Stimulated activated CD4-positive, alpha-beta T cell treated with anti-CD3 and anti-CD28 coated beads, Interleukin-15, amount 100 ng/mL, for 48 hours (primary cell): ENCODE results near the gene MYL6B.
"Not testable (repeated sequence)": the region's sequence is repeated elsewhere in the genome, so short reads cannot be mapped to it uniquely, and the experiment has no call there.

Experiments used
- DNase-seq, 2 donors: peaks; one replicate each; pipeline ENCODE4 v3.0.0-alpha.2; 2020; ENCODE audit warnings: low read depth in 2 of 2

MYL6B gene

DNA sequence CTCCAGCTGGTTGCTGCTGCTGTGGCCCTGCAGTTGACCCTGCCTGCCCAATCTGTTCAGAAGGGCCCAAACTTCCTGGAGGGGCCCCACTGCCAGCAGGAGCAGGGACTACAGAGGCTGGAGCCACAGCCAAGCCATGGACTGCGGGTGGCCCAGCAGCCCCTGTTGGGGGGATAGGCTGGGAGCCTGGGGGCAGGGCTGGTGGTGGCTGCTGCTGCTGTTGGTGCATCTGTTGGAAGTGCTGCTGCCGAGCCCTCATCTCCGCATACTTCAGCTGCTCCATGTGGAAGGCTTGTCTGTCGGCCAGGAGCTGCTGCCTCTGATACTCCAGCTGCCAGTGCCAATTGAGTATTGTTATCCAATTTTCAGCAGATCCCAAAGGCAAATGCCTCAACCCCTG, 13.0 kb downstream of the MYL6B start:
- DNase-seq = no peak

DNA sequence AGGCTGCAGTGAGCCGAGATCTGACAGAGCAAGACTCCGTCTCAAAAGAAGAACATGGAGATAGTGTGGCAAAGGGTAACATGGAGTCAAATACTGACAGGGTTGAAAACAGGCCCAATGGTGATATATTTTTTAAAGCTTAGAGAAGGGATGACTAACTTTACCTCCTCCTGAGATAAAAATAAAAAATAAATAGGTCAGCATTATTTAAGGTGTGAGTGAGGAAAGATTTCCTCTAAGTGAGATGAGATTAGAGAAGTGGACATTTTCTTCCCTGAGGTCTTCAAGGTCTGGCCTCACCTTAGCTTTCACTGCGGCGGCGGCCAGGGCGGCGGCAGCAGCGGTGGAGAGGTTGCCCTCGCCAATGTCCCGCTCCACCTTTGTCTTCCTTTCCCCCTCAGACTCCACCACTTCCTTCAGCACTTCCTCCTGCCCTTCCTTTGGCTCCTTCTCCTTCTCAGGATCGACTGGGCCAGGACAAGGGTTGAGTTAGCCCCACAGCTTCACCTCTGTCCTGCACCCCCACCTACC, 16.9 kb downstream of the MYL6B start:
- no peak for DNase-seq

DNA sequence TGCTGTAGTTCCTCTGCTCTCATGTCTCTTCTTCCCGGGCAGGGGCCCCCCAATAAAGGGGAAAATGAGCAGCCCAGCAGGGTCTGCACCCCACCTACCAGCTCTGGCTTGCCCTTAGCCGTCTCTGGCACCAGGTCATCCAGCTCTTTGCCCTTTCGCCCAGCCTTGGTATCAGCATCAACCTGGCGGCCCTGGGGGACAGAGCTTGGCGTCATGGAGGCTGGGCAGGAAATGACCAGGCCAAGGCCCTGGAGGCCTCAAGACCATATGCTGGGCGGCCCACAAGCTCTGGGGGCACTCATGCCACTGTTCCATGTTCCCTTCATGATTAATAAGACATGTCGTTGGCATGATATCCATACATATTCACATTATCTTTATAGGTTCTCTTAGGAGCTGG, 20.5 kb downstream of the MYL6B start:
- DNase-seq = no peak

DNA sequence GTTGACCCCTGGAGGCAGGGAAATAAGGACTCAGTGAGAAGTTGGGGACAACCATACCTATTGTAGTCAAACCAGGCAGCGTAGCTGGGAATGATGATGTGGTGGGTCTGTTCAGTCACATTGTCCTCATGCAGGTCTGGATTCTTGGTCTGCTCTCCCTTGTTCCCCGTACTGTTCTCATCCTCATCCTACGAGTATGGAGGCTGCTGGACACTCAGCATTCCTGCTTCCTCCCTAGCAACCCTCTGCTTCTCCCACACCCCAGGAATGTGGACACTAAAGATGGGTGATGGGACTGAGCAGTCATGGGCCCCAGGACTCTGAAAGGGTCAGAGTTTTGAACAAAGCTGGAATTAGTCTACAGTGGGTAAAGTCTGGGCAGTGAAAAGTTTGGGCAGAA, 26.0 kb downstream of the MYL6B start:
- DNase-seq = no peak

DNA sequence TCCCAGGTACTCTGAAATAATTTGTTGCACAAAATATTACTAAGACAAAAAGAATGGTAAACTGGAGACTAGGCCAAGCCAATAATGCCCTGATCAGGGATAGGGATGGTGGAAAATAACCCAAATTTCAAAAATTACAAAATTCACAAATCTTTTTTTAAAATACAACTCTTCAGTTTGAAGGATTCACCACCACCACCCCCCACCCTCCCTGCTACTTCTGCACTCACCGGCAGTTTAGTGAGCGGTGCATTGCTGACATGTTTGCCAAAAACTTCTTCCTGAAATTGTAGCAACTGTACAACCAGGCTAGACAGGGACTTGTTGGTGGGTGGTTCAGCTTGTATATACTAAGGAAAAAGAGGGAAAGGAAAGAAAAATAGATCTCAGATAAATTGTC, 34.6 kb downstream of the MYL6B start:
- no peak for DNase-seq

DNA sequence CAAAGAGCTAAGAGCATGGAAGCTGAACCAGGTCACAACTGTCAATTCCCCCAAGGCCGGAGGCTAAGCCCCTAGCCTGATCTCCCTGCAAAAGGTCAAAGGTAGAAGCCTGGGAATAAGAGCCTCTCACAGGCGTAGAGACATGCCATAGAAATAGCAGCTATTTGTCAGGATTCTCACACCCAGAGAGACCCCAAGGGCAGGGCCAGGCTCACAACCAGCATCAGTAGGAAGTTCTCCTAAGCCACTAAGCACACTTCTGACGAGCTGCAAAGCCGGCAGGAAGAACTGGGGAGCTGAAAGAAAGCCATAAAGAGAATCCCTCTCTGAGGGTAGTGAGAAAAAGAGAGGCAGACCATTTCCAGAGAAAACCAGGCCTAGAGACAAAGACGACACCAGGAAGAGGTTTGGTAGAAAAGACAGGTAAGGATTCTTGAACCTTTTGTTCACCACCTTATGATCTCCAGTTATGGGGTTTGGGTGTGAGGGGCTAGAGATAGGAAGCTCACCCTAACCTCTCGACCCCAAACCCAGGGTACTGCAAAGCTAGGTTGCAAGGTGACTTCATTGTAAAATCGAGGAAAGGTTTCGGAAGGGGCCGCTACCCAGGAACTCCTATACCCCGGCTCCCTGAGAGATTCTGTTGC, 35.9 kb downstream of the MYL6B start:
- DNase-seq = no peak

DNA sequence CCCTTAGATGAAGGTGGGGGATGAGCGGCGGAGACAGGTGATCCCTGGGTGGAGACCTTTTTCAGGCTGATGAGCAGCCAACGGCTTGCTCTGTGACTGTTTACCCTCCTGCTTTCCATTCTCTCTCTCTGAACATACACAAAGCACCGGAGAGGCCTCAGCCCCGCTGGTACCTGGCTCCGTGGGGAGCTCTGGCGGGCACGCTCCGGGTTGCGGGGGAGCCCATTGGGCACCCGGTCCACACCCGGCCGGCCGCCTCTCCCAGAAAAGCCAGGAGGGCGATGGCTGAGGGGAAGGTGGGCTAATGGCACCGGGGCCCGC, 36.4 kb downstream of the MYL6B start:
- DNase-seq = no peak

DNA sequence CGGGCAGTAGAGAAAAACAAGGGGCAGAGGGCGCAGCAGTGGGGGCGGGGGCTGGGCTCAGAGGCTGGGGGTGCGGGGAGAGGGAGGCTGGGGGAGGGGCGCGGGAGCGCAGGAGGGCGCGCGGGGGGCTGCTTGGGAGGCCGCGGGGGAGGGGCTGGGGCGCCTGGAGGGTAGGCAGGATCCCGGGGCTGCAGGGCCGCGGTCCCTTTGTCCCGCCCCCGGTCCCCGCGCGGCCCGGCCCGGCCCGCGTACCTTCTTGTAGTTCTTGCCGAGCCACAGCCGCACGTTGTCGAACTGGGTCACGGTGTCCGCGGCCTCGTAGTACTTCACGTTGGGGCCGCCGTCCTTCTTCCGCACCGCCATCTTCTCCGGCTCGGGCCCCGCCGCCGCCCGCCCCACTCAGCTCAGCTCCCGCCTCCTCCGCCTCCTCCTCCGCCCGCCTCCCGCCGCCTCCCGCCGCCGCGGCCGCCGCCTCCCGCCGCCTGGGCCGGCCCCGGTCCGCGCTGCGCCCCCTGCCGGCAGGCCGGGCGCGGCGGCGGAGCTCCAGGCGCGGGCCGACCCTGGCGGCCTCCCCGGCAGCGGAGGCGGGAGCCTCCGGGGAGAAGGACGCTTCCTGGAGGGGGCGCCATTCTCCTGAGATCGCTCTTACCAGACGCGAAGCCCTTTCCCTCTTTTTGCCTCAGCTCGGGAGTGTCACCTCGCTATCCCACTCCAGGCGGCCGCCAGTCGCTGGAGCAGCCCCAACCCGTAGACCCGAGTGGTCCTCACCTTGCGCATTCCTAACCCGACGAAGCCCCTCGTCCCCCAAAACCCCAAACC, 36.9 kb downstream of the MYL6B start, which contains the start of gene SMARCC2:
TSS of gene SMARCC2 (minus strand) at position 385 of the 819 bp plus-strand sequence. CDS start at position 363, 22 bp downstream.
- DNase-seq = peak; percentile 74 to 77

DNA sequence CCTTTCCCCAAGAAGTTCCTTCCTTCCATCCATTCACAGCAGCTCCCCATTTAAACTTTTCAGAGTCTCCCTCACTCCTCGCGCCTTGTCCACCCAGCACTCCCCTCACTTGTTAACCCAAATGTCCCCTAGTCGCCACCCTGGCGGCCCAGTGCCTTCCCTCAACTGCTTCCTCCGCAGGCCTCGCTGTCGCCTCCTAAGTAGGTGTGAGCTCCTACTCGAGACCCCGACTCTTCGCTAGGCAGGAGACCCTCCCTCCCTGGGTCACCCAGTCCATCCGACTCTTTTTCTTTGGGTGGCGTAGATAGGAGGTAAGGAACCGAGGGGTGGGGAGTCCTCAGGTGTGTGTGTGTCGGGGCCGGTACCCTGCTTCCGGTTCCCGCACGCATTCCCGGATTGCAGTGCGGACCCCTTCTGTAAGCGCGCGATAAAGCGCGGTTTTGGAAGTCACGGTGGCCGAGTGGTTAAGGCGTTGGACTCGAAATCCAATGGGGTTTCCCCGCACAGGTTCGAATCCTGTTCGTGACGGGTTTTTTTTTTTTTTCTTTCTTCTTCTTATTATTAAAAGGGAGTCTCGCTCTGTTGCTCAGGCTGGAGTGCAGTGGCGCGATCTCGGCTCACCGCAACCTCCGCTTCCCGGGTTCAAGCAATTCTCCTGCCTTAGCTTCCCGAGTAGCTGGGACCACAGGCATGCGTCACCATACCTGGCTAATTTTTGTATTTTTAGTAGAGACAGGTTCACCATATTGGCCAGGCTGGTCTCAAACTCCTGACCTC, 37.7 kb downstream of the MYL6B start:
- DNase-seq = peak; percentile 77 to 78

DNA sequence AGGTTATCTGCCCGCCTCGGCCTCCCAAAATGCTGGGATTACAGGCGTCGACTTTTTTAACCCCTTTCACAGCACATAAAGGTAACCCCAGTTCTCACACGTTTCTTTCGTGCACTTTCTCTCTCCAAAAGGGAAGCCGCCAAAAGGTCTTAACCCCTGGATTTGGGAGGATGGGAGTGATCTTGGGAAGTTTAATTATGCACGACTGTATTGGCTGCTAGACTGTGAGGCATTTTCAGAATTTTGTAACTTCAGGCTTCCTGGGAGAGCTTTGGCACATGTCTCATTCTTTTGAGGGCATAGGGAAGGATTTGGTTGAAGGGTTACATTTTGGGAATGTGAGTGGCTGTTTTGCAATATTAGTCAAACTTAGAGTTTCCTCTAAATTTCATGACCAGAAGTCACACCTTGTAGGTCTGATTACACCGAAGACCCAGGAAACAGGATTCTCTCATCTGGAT, 38.3 kb downstream of the MYL6B start:
- no peak for DNase-seq

DNA sequence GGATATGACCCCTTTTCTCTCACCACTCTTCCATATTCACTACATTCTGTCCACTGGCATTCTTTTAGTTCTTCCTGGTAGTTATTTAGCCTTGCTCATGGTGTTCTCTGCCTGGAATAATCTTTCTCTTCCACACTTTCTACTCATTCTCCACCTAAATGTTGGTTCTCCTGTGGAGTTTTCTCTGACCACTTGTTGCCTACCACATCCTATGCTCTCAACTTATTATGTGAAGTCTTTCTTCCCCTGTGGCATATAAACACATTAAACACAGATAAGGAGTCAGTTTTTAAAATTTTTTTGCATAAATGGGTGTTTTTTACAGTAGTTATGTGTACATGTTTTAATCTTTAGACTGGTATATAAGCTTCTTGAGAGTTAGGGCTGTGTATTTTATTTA, 40.2 kb downstream of the MYL6B start:
- no peak for DNase-seq

DNA sequence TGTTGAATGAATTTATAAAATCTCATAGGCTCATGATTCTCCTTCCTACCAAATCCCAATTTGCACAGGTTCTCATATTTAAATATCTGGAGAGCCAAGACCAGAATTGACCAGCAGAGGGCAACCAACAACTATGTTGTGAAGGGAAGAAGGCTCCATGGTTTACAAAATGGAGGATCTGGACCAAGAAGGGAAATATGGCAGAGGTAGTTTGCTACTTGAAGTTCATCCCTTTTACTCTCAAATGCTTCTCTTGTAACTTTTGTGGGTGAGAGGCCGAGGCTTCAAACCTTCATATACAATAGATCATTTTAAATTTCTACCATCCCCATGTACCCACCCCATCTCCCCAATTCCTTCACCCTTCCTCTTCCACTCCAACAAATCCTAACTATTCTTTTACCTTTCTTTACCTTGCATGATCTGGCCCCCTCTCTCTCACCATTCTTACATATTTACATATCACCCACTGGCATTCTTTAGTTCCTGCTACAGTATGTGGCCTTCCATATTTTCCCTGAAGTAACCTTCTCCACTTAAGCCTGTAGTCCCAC, 40.7 kb downstream of the MYL6B start:
- DNase-seq = peak; percentile 47 to 82

DNA sequence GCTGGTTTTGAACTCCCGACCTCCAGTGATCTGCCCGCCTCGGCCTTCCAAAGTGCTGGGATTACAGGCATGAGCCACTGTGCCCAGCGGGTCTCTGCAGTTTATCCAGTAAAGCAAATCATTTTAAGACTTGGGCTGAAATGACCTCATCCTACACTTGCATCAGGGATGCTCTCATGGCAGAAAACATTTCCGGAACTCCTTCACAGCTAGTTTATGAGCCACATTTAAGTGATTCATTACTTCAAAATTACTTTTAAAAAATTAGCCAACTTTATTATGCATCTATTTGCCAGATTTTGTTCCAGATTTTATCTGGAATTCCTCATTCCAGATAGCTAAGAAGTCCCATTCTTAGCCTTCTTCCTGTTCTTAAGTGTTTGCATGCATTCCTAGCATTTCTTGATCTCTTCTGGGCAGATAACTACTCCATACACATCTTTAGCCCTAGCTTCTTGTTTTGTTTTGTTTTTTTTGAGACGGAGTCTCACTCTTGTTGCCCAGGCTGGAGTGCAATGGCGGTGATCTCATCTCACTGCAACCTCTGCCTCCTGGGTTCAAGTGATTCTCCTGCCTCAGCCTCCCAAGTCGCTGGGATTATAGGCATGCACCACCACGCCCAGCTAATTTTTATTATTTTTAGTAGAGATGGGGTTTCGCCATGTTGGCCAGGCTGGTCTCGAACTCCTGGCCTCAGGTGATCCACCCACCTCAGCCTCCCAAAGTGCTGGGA, 44.6 kb downstream of the MYL6B start:
- DNase-seq = not testable (repeated sequence)

DNA sequence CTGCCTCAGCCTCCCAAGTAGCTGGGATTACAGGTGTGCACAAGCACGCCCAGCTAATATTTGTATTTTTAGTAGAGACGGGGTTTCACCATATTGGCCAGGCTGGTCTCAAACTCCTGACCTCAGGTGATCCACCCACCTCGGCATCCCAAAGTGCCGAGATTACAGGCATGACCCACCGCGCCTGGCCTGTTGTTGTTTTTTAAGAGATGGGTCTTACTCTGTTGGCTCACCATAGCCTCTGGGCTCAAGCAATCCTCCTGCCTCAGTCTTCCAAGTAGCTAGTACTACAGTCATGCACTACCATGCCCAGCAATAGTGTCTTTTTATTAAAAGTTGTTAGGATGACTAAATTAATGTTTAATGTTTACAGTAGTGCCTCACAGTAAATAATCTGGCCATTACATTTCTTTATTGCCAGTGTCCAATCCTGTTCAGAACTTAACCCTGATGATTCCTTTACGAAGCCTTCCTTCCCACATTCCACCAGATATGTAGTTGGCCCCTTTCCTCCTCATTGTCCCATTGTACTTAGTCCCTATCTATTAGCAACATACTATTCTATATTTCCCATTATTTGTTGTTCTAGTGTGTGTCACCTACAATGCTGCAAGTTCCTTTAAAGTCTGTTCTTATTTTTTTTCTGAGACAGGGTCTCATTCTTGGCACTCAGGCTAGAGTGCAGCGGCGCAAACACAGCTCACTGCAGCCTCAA, 45.7 kb downstream of the MYL6B start:
- no peak for DNase-seq

DNA sequence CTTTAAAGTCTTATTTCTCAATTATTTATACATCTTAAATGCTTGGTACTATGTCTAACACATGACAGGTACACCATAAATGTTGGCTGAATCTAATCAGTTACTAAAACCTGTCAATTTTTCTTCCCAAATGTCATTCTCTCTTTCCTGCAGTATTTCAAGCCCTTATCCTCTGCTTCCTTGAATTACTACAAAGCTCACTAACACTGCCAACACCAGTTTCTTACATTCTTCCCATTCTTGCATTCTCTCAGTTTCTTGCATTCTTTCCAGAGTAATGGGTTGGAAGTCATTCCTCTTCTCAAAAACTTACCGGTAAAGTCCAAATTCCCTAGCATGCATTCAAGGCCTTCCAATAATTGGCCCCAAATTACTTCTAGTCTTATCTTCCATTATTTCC, 46.4 kb downstream of the MYL6B start:
- no peak for DNase-seq

DNA sequence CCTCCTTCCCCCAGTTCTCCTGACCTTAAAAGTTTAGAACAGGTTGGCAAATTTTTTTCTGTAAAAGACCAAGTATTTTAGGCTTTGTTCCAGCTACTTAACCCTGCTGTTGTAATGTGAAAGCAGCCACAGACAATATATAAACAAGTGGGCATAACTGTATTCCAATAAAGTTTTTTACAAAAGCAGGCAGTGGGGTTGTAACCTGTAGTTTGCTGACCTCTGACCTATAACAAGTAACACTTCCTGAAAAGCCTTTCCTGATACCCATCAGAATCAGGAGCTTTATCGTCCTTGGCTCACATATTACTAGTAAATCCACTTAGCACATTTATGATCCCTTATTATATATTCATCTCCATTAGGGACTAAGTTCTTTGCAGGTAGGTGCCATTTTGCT, 50.0 kb downstream of the MYL6B start:
- no peak for DNase-seq

DNA sequence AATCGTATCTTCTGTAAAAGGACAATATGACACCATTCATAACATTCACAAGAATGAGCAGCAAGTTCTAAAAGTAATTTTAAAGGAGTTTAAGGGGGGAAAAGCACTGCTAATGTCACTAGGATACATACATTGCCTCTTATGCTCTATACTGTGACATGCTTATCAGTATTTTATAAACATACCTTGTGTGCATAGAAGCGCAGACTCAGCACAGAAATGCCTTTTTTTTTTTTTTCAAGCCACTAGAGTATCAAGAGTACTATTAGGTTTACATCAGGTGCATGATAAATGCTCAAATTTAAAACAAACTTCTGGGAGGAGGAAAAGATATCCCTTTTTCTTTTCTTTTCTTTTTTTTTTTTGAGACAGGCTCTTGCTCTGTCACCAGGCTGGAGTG, 50.5 kb downstream of the MYL6B start:
- no peak for DNase-seq

DNA sequence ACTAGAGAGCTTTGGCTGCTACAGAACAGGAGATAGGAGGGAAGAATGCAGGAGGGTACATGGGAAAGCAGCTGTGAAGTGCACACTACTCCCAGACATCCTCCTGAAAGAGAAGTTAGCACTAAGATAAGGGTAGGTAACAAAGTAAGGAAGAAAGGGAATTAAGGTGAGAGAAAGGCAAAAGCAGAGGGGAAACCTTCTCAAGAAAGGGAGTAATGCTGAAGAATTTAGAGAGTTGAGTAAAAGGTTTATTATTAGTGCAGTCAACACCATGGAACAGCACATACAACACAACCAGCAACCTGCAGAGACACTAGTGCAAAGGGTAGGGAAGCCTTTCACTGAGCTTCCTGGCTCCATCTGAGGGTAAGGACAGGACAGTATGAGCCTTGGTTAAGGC, 51.9 kb downstream of the MYL6B start:
- DNase-seq = no peak

DNA sequence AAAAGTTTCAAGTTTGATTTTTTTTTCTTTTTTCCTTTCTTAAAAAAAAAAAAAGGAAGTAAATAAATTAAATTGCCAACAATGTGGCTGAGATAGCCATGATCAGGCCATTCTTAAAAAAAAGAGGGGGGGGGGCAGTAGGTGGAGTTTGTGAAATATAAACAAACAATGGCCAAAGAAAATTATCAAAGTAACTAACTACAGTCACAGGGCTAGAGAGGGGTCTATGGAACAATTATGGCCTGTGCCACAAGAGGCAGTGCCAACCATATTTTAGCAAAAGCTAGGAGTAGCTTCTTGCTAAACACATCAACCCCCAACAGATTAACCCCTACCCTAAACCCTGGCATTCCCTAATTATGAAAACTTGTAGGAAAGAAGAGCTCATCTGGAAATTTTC, 53.1 kb downstream of the MYL6B start:
- DNase-seq = no peak

DNA sequence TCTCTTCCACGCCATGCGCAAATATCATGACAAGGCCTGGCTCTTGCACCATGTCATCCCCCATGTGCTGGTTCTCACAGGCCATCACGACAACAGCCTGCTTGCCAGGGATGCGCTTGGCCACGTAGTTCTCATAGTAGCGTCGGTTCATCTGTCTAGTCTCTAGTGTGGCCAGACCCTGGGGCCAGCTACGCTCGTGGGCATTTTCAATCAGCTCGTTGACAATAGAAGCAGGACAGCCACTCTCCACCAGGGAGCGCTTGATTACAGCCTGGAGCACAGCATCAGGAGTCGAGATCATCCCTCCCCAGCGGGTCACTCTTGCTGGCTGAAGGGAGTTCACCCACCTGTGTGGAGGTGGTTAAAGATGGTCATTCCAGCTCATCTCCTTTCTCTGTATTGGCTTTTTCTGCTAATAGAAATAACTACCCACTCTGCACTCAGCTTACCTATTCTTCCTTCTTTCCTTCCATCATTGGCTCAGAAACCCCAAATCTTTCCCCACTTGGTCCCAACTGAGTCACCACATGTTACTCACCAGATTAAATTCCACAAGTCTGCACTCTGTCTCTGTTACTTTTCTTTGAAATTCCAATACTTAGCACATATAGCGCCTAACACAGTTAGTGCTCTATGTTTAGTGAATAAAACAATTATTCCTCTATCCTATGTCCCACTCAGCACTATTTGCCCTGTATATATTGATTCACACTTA, 54.2 kb downstream of the MYL6B start:
- peak in 1 of 2 donors; percentile 25 for DNase-seq
